ENCODE data around the gene FGF12.

The FGF12 gene

DNA sequence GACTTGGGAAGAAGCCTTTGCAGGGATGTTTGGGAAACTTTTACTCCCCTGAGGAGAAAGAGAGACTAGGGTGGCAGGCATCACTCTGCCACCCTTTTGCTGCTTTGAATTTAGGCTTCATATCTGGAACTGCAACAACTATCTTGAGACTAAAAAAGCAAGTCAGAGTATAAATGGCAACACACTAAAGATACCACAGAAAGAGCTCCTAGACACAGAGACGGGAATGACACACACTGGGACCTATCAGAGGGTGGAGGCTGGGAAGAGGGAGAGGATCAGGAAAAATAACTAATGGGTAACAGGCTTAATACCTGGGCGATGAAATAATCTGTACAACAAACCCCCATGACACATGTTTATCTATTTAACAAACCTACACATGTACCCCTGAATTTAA lies 237.8 kb downstream of the FGF12 start:
- CTCF ChIA-PET = no interaction called here
- DNase-seq (ENCODE audit: low read depth, low spot score) = no peak
- H3K4me3 ChIP-seq (ENCODE audit: low read depth, low read length) = no peak overlapping the region
- POLR2A ChIA-PET = no interaction called here
- TF ChIP-seq, protein P1, sequence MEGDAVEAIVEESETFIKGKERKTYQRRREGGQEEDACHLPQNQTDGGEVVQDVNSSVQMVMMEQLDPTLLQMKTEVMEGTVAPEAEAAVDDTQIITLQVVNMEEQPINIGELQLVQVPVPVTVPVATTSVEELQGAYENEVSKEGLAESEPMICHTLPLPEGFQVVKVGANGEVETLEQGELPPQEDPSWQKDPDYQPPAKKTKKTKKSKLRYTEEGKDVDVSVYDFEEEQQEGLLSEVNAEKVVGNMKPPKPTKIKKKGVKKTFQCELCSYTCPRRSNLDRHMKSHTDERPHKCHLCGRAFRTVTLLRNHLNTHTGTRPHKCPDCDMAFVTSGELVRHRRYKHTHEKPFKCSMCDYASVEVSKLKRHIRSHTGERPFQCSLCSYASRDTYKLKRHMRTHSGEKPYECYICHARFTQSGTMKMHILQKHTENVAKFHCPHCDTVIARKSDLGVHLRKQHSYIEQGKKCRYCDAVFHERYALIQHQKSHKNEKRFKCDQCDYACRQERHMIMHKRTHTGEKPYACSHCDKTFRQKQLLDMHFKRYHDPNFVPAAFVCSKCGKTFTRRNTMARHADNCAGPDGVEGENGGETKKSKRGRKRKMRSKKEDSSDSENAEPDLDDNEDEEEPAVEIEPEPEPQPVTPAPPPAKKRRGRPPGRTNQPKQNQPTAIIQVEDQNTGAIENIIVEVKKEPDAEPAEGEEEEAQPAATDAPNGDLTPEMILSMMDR (IDR thresholded peaks at IDR 0.05; ENCODE audit: insufficient read depth, low read length, missing control alignments) = no peak

DNA sequence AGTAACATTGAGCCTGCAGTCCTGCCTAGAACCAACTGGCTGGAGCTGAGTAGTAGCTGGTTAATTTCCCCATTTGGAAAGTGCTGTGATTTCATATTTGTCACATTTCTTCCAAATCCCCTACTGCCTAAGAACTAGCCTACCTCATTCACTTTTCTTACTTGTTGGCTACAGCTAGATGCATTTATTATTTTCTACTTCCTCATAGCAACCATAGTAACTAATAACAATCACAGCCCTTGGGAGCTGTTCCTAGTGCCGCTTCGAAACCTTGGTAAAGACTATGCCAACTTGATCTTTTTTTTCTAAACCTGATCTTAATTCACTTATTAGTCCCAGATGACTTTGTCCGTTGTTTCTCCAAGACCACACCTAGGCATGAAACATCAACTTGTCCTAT lies 240.3 kb downstream of the FGF12 start:
- TF ChIP-seq, protein P1 (IDR thresholded peaks at IDR 0.05; ENCODE audit: insufficient read depth, low read length, missing control alignments) = no peak
- ChIA-PET POLR2A (no interaction called here), CTCF (no interaction called here)
- no peak for DNase-seq (ENCODE audit: low read depth, low spot score)
- H3K4me3 ChIP-seq (ENCODE audit: low read depth, low read length) = no peak overlapping the region

DNA sequence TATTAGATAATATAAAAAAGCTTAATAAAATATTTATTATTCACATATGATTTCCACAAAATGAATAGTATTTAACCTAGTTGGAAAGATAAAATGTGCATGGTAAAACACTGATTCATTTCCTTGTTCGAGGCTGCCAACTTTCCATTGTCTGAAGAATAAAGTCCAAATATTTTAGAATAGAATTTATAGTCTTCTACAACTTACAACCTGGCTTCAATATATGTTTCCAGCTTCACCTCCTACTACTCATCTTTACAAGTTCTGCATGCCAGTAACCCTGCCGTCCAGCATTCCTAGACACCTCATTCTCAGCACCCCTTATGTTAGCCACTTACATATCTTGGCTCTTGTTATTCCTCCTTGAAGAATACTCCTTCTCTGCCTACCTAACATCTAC lies 244.5 kb downstream of the FGF12 start:
- H3K4me3 ChIP-seq (ENCODE audit: low read depth, low read length) = no peak overlapping the region
- CTCF ChIA-PET = interaction anchor here (0.9 kb wide), 1 partner anchor 16 kb away, joined by 3 read pairs; no protein-coding TSS in a partner anchor

DNA sequence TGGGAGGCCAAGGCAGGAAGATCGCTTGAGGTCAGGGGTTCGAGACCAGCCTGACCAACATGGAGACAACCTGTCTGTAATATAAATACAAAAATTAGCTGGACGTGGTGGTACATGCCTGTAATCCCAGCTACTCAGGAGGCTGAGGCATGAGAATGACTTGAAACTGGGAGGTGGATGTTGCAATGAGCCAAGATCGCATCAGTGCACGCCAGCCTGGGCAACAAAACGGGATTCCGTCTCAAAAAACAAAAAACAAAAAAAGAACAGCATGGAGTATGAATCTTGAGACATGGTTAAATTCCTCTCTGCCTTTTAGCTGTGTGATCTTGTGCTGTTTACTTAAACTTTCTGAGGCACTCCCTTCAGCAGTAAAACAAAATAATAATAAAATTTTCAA lies 244.9 kb downstream of the FGF12 start:
- no peak overlapping the region for H3K4me3 ChIP-seq (ENCODE audit: low read depth, low read length)
- ChIA-PET CTCF (interaction anchor here (0.9 kb wide), 1 partner anchor 16 kb away, joined by 3 read pairs; no protein-coding TSS in a partner anchor), POLR2A (no interaction called here)
- TF ChIP-seq, protein P1 (IDR thresholded peaks at IDR 0.05; ENCODE audit: insufficient read depth, low read length, missing control alignments) = no peak
- DNase-seq (ENCODE audit: low read depth, low spot score) = no peak

More for the DNA sequence above, 244.5 kb downstream of the FGF12 start:
- DNase-seq (ENCODE audit: low read depth, low spot score) = no peak
- TF ChIP-seq, protein P1 (IDR thresholded peaks at IDR 0.05; ENCODE audit: insufficient read depth, low read length, missing control alignments) = no peak
- POLR2A ChIA-PET = no interaction called here

DNA sequence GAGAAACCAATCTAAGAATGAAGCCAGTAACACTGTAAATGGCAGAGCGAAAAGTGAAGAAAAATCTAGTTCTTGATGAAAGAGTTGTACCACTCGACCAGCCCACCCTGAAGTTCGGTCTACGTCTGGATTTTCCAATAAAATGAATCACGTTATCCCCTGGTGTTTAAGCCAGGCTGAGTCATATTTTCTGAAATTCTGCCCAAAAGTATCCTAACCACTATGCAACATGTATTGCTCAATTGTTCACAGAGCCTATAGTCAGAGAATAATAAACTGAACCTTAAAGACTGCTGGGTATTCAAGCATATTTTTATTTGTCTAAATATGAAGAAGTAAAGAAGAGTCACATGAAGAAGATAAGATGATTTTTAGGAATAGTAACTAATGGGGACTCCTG lies 245.7 kb downstream of the FGF12 start:
- DNase-seq (ENCODE audit: low read depth, low spot score) = no peak
- POLR2A ChIA-PET = no interaction called here
- CTCF ChIA-PET = interaction anchor here (0.9 kb wide), 1 partner anchor 15 kb away, joined by 3 read pairs; no protein-coding TSS in a partner anchor

DNA sequence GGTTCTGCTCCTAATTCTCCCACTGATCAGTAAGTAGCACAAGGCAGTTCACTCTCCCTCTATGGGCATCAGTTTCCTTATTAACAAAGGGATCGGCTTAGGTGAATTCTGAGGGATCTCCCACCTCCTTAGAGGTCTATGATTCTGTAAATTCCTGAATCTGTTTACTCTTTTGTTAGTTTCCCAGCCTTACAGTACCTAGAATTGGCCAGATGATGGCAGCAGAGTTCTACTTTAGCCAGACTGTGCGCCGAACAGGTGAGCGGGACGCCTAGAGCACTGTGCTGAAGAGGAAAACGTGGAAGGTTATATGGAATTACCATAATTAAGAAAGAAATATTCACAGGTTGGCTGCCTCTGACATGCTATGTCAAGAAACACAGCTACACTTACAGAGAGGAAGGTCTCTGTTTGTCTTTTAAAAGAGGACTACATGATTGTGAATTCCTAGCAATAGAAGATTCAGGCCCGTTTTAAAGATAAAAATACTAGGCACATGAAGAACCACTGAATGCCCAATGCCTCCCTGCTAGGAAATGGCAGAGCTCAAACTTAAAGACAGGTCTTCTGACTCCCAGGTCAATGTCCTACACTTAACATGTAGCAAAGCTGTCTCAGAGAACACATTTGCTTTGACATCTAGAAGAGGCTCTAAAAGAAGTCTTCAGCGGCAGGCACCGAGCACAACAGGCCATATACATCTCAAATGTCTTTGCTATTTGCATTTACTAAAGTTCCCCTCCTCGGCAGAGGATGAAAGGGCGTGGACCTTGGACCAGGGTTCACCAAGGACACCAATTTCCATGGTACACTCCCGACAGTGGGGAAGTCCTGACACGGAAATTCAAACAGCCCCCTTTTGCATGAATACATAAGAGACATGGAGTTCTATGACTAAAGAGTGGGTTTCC lies 259.9 kb downstream of the FGF12 start:
- TF ChIP-seq, protein P1 (IDR thresholded peaks at IDR 0.05; ENCODE audit: insufficient read depth, low read length, missing control alignments) = peak; percentile 75
- POLR2A ChIA-PET = no interaction called here
- H3K4me3 ChIP-seq (ENCODE audit: low read depth, low read length) = no peak overlapping the region
- CTCF ChIA-PET = interaction anchor here (0.8 to 1.8 kb wide), 7 partner anchors 11 to 1771 kb away, joined by 3 to 7 read pairs (median 5); no protein-coding TSS in a partner anchor
- DNase-seq (ENCODE audit: low read depth, low spot score) = peak; percentile 3

More for the DNA sequence above, 245.7 kb downstream of the FGF12 start:
- no peak overlapping the region for H3K4me3 ChIP-seq (ENCODE audit: low read depth, low read length)
- TF ChIP-seq, protein P1 (IDR thresholded peaks at IDR 0.05; ENCODE audit: insufficient read depth, low read length, missing control alignments) = no peak
